HCT116 (cell line): ENCODE results near the gene PUSL1. TPM values are rescaled to one million over a fixed set of nuclear protein-coding genes. Genes with fewer than 3 reads are reported as not detected.

Experiments
- ATAC-seq: fragments of 200-7000 bp; cut with Tn5 transposase; 2 replicates; pipeline ENCODE4 v1.9.1; 2020; ENCODE audit warnings: mild to moderate bottlenecking, moderate library complexity
- BruUV-seq: library from RNA; stranded (reverse); fragments of 400-500 nt; replicated peaks from 2 replicates; lab custom pipeline; 2021; lab: Mats Ljungman, UMichigan
- CTCF ChIA-PET: fragments of 300-600 bp; sonication (Branson Sonifier 250); formaldehyde crosslinking; loops from one replicate; lab custom pipeline; 2021; ENCODE audit warnings: antibody characterized with exemption; lab: Charles Lee
- POLR2A ChIA-PET: fragments of 300-600, 350-600 bp; sonication (Branson Sonifier 250); formaldehyde crosslinking; loops from one replicate; lab custom pipeline; 2021; ENCODE audit warnings: antibody characterized with exemption; lab: Charles Lee
- RAD21 ChIA-PET, 2 experiments: fragments of 300-600 bp; sonication (Branson Sonifier 250); formaldehyde crosslinking; loops; one replicate each; lab custom pipeline; 2023; ENCODE audit warnings: low total read pairs in 2 of 2; ENCODE audit not compliant: uncharacterized antibody in 2 of 2, unreplicated experiment in 2 of 2, low non-redundant PET in 1 of 2; lab: Charles Lee
- DNase-seq: peaks from one replicate; pipeline ENCODE4 v3.0.0-alpha.2; 2010; ENCODE audit warnings: low read depth, low spot score
- H2AFZ ChIP-seq: fragments of 200-600 bp; shearing (Covaris generic), sonication (generic); 2 replicates; pipeline ENCODE4 v1.6.1; 2017; ENCODE audit warnings: low read depth, mixed run types, mixed read lengths, antibody characterized with exemption, low read length; ENCODE audit not compliant: poor library complexity, severe bottlenecking
- H3K27ac ChIP-seq: 2 replicates; pipeline ENCODE4 v1.5.1; 2012; ENCODE audit warnings: low read depth, low read length
- H3K27me3 ChIP-seq: fragments of 200-600 bp; sonication (generic); 2 replicates; pipeline ENCODE4 v1.6.1; 2016; ENCODE audit warnings: mixed run types, low read length, mixed read lengths; ENCODE audit not compliant: insufficient read depth
- H3K36me3 ChIP-seq, 2 experiments: fragments of 200-500 bp in 1 of 2; fragments of 200-600 bp in 1 of 2; sonication (Bioruptor generic) in 1 of 2; sonication (generic) in 1 of 2; 2 replicates each; pipeline versions ENCODE4 v1.5.1 to v1.6.1; 2014 to 2016; ENCODE audit warnings: low read length in 2 of 2, inconsistent platforms in 1 of 2, mixed read lengths in 1 of 2, mixed run types in 1 of 2; ENCODE audit not compliant: insufficient read depth in 2 of 2, control insufficient read depth in 1 of 2
- H3K4me1 ChIP-seq, 2 experiments: fragments of 200-600 bp in 1 of 2; sonication (generic) in 1 of 2; 2 replicates each; pipeline versions ENCODE4 v1.5.1 to v1.6.1; 2012 to 2017; ENCODE audit warnings: low read length in 2 of 2, inconsistent platforms in 1 of 2, mild to moderate bottlenecking in 1 of 2, mixed read lengths in 1 of 2, mixed run types in 1 of 2, moderate library complexity in 1 of 2; ENCODE audit not compliant: insufficient read depth in 2 of 2, control insufficient read depth in 1 of 2
- H3K4me2 ChIP-seq: fragments of 200-600 bp; sonication (generic); 2 replicates; pipeline ENCODE4 v1.6.1; 2017; ENCODE audit warnings: mixed run types, low read length, mixed read lengths
- H3K4me3 ChIP-seq, 2 experiments: fragments of 200-600 bp in 1 of 2; sonication (generic) in 1 of 2; replicated peaks in 1 of 2; 2 replicates each; pipeline ENCODE4 v1.5.1; 2011 to 2016; ENCODE audit warnings: low read length in 2 of 2, control low read depth in 1 of 2, low read depth in 1 of 2, mild to moderate bottlenecking in 1 of 2, mixed read lengths in 1 of 2, mixed run types in 1 of 2
- H3K79me2 ChIP-seq: fragments of 200-600 bp; sonication (generic); 2 replicates; pipeline ENCODE4 v1.6.1; 2017; ENCODE audit warnings: mild to moderate bottlenecking, mixed run types, low read length, moderate library complexity, mixed read lengths; ENCODE audit not compliant: insufficient read depth
- H3K9ac ChIP-seq: fragments of 200-600 bp; sonication (generic); 2 replicates; pipeline ENCODE4 v1.6.1; 2016; ENCODE audit warnings: low read length, mixed read lengths
- H3K9me2 ChIP-seq: fragments of 200-600 bp; sonication (generic), shearing (Covaris generic); 2 replicates; pipeline ENCODE4 v1.6.1; 2017; ENCODE audit warnings: mixed run types, mild to moderate bottlenecking, moderate library complexity; ENCODE audit not compliant: insufficient read depth
- H3K9me3 ChIP-seq, 2 experiments: fragments of 200-500 bp in 1 of 2; fragments of 200-600 bp in 1 of 2; sonication (Bioruptor generic) in 1 of 2; sonication (generic) in 1 of 2; 2 replicates each; pipeline ENCODE4 v1.6.1; 2014 to 2017; ENCODE audit warnings: low read length in 2 of 2, mixed read lengths in 2 of 2, inconsistent platforms in 1 of 2, low read depth in 1 of 2, mild to moderate bottlenecking in 1 of 2, mixed run types in 1 of 2, moderate library complexity in 1 of 2; ENCODE audit not compliant: control insufficient read depth in 1 of 2, insufficient read depth in 1 of 2
- H4K20me1 ChIP-seq: fragments of 200-600 bp; sonication (generic), shearing (Covaris generic); 2 replicates; pipeline ENCODE4 v1.6.1; 2017; ENCODE audit warnings: mixed run types, mild to moderate bottlenecking, moderate library complexity; ENCODE audit not compliant: insufficient read depth
- POLR2AphosphoS5 ChIP-seq: IDR thresholded peaks from 2 replicates; pipeline ENCODE4 v1.6.1; 2011; ENCODE audit warnings: mild to moderate bottlenecking, low read depth, low read length, moderate library complexity
- ZFX ChIP-seq: fragments of 450-650 bp; IDR thresholded peaks from 2 replicates; pipeline ENCODE4 v1.6.1; 2017
- ZNF274 ChIP-seq: fragments of 200-500 bp; sonication (Bioruptor generic); IDR thresholded peaks from 2 replicates; pipeline ENCODE4 v1.6.1; 2014; ENCODE audit warnings: mild to moderate bottlenecking, low read depth, low read length, inconsistent platforms
- intact Hi-C: fragments of 100-400 bp; cut with micrococcal nuclease; formaldehyde crosslinking; loops from 2 replicates; pipeline ENCODE4 v1.10.0; 2022
- total RNA-seq: library from RNA; stranded (reverse); gene quantifications from one replicate; pipeline ENCODE4 v1.2.1, GENCODE V29; 2021; ENCODE audit not compliant: unreplicated experiment
- TF ChIP-seq, protein P1 (sequence below): IDR thresholded peaks from 2 replicates; pipeline ENCODE4 v1.6.1; 2012

PUSL1 gene
- total RNA-seq, 1 experiment from 2014 or later: 47.2 TPM

DNA sequence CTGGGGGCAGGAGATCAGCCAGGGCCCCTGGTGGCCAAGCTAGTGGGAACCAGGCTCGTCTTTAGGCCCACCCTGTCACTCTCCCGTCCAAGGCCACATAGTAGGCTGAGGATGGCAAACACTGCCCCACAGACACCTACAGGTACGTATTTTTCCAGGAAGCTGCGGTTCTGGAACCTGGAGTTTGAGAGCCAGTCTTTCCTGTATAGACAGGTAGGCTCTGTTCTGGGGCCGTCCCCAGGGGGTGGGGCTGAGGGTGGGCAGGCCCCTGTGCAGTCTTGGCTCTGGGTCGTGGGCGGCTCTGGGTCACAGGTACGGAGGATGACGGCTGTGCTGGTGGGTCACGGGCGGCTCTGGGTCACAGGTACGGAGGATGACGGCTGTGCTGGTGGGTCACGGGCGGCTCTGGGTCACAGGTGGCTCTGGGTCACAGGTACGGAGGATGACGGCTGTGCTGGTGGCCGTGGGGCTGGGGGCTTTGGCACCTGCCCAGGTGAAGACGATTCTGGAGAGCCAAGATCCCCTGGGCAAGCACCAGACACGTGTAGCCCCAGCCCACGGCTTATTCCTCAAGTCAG, 2.2 kb downstream of the PUSL1 start:
- RAD21 ChIA-PET: no interaction called here
- Histone ChIP-seq H3K4me3 (peak overlapping the region; percentile 60 to 86; a peak in 1 of 4 replicates), H3K4me2 (peak overlapping the region; percentile 98), H3K27ac (peak overlapping the region; percentile 99), H4K20me1 (peaks cover 3% of the 10 kb centered on the region; the same call in 1 of the 2 replicates), H3K9me3 (no peaks in the 10 kb centered on the region), H3K9me2 (no peaks in the 10 kb centered on the region), H3K27me3 (no peaks in the 10 kb centered on the region), H3K36me3 (peaks cover 16 to 39% of the 10 kb centered on the region in 2 experiments), H3K79me2 (peaks cover 74% of the 10 kb centered on the region), H3K9ac (peak overlapping the region; percentile 94; the same call in 1 of the 2 replicates), H3K4me1 (peaks cover 19 to 36% of the 10 kb centered on the region in 2 experiments), H2AFZ (no peak overlapping the region)
- TF ChIP-seq ZNF274 (no peak), POLR2AphosphoS5 (0 out of 2 replicates have a peak, but pooled peaks have one; percentile 1), ZFX (no peak)
- POLR2A ChIA-PET: interaction anchor here (1.3 kb wide), 1 partner anchor 8 kb away, joined by 4 read pairs; no protein-coding TSS in a partner anchor
- DNase-seq: no peak
- no TSS peak for BruUV-seq
- no peak for ATAC-seq
- intact Hi-C loops: no loop called here
- CTCF ChIA-PET: no interaction called here

DNA sequence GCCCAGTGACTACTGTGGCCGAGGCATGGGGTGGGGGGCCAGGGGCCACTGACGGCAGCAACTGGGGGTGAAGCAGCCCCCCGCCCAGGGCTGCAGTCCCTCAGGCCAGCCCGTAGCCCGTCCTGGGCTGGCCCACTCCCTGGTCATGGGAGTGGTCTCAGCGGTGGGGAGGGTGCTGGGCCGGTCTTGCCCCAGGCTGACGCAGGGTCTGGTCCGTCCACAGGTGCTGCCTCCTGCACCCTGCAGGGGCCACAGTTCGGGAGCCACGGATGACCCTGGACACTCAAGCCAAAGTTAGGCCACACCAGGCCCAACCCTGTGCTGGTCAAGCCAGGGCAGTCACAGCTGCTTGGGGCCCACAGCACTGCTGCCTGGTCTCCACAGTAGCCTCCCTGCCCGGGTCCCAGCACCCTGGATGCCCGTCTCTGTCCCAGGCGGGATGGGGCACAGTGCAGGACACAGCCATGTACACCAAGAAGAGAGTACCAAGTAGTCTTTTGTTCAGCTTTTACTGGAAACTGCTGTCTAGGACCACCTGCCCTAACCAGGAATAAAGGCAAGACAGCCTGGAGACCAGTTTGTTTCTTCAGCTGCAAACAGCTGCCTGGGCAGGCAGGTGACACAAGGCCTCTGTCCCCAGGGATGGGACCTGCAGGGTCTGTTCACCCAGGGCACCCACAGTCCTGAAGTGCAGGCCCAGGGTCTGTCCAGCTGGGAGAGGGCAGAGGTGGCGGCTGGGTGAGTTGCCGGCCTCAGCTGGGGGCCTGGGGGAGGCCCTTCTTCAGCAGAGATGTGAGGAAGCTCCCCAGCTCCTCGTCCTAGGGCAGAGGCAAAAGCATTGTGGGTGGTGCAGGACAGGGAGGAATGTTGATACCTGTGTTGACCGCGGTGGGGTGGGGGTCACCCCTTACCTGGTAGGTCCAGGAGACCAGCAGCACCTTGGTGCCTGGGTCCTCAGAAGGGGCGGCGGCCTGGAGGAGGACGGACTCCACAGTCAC, 3.0 kb downstream of the PUSL1 start:
- peaks cover 77% of the 10 kb centered on the region for H3K79me2 ChIP-seq
- DNase-seq: no peak
- no peak overlapping the region for H3K9ac ChIP-seq
- no peak for ATAC-seq
- ChIA-PET CTCF (no interaction called here), RAD21 (no interaction called here), POLR2A (no interaction called here)
- H3K9me3 ChIP-seq: no peaks in the 10 kb centered on the region
- peaks cover 11 to 33% of the 10 kb centered on the region in 2 experiments for H3K4me1 ChIP-seq
- H4K20me1 ChIP-seq: peaks cover 3% of the 10 kb centered on the region; the same call in 1 of the 2 replicates
- H3K4me3 ChIP-seq: no peak overlapping the region
- no peak overlapping the region for H3K4me2 ChIP-seq
- peak overlapping the region; percentile 99; the same call in 1 of the 2 replicates for H3K27ac ChIP-seq
- no peaks in the 10 kb centered on the region for H3K9me2 ChIP-seq
- no peak overlapping the region for H2AFZ ChIP-seq
- intact Hi-C loops: no loop called here
- TF ChIP-seq, protein P1, sequence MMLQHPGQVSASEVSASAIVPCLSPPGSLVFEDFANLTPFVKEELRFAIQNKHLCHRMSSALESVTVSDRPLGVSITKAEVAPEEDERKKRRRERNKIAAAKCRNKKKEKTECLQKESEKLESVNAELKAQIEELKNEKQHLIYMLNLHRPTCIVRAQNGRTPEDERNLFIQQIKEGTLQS: no peak
- 0 out of 2 replicates have a peak, but pooled peaks have one; percentile 9 for TF ChIP-seq ZFX
- BruUV-seq: no TSS peak
- H3K36me3 ChIP-seq: peaks cover 16 to 39% of the 10 kb centered on the region in 2 experiments
- H3K27me3 ChIP-seq: no peaks in the 10 kb centered on the region
